ENCODE data around the gene STX12. TPM values are rescaled to one million over a fixed set of nuclear protein-coding genes. Genes with fewer than 3 reads are reported as not detected.

STX12 gene
- polyA plus RNA-seq, 4 donors = 34.8 to 63.3 (median 56.7) TPM

GRCh38 chr1:27741121-27741520 is 31.9 kb upstream of the STX12 start:
- Histone ChIP-seq H3K27ac (ENCODE audit: low read depth in 1 of 3, low read length in 2 of 3) (peak overlapping the region in 1 of 3 donors; percentile 19), H3K4me3 (ENCODE audit: low read depth in 1 of 3, low read length in 3 of 3) (no peak overlapping the region), H3K36me3 (ENCODE audit: control insufficient read depth in 3 of 3, insufficient read depth in 2 of 3, low read depth in 1 of 3, low read length in 3 of 3) (peaks cover 3 to 36% (median 14%) of the 10 kb centered on the region in 3 donors), H3K9me3 (ENCODE audit: control insufficient read depth in 2 of 2, insufficient read depth in 1 of 2, low read depth in 1 of 2, low read length in 1 of 2) (no peaks in the 10 kb centered on the region), H3K27me3 (ENCODE audit: control insufficient read depth in 3 of 3, insufficient read depth in 3 of 3, low read length in 3 of 3) (no peaks in the 10 kb centered on the region), H3K4me1 (ENCODE audit: control insufficient read depth in 3 of 3, insufficient read depth in 2 of 3, low read depth in 1 of 3, low read length in 2 of 3) (no peaks in the 10 kb centered on the region)
- WGBS, 3 donors = 32 to 77% (median 73%) methylated on average over 6 of the region's 6 CpGs
- peak; percentile 74 to 81 for DNase-seq
- no peak for FAIRE-seq

GRCh38 chr1:27744556-27744955 is 28.5 kb upstream of the STX12 start:
- Histone ChIP-seq H3K4me1 (ENCODE audit: control insufficient read depth in 3 of 3, insufficient read depth in 2 of 3, low read depth in 1 of 3, low read length in 2 of 3) (no peaks in the 10 kb centered on the region), H3K9me3 (ENCODE audit: control insufficient read depth in 2 of 2, insufficient read depth in 1 of 2, low read depth in 1 of 2, low read length in 1 of 2) (no peaks in the 10 kb centered on the region), H3K27me3 (ENCODE audit: control insufficient read depth in 3 of 3, insufficient read depth in 3 of 3, low read length in 3 of 3) (no peaks in the 10 kb centered on the region), H3K27ac (ENCODE audit: low read depth in 1 of 3, low read length in 2 of 3) (no peak overlapping the region), H3K36me3 (ENCODE audit: control insufficient read depth in 3 of 3, insufficient read depth in 2 of 3, low read depth in 1 of 3, low read length in 3 of 3) (peaks cover 7 to 30% (median 13%) of the 10 kb centered on the region in 3 donors), H3K4me3 (ENCODE audit: low read depth in 1 of 3, low read length in 3 of 3) (no peak overlapping the region)
- FAIRE-seq (no peak), DNase-seq (no peak)
- 80 to 86% (median 84%) methylated on average over 5 of the region's 5 CpGs for WGBS, 3 donors

- no peaks in the 10 kb centered on the region for H3K27me3 ChIP-seq (ENCODE audit: control insufficient read depth in 3 of 3, insufficient read depth in 3 of 3, low read length in 3 of 3)
- no peaks in the 10 kb centered on the region for H3K4me1 ChIP-seq (ENCODE audit: control insufficient read depth in 3 of 3, insufficient read depth in 2 of 3, low read depth in 1 of 3, low read length in 2 of 3)
- 90 to 96% (median 91%) methylated on average over 4 of the region's 4 CpGs for WGBS, 3 donors
- DNase-seq (no peak), FAIRE-seq (no peak)
- H3K4me3 ChIP-seq (ENCODE audit: low read depth in 1 of 3, low read length in 3 of 3) = no peak overlapping the region
- no peaks in the 10 kb centered on the region for H3K9me3 ChIP-seq (ENCODE audit: control insufficient read depth in 2 of 2, insufficient read depth in 1 of 2, low read depth in 1 of 2, low read length in 1 of 2)
- H3K27ac ChIP-seq (ENCODE audit: low read depth in 1 of 3, low read length in 2 of 3) = no peak overlapping the region
- peaks cover 7 to 30% (median 20%) of the 10 kb centered on the region in 3 donors for H3K36me3 ChIP-seq (ENCODE audit: control insufficient read depth in 3 of 3, insufficient read depth in 2 of 3, low read depth in 1 of 3, low read length in 3 of 3)
These were observed 27.6 kb upstream of the STX12 start for GRCh38 chr1:27745466-27745865.

- WGBS, 3 donors = 74 to 80% (median 76%) methylated on average over 3 of the region's 3 CpGs
- FAIRE-seq (no peak), DNase-seq (no peak)
- Histone ChIP-seq H3K27ac (ENCODE audit: low read depth in 1 of 3, low read length in 2 of 3) (no peak overlapping the region), H3K9me3 (ENCODE audit: control insufficient read depth in 2 of 2, insufficient read depth in 1 of 2, low read depth in 1 of 2, low read length in 1 of 2) (no peaks in the 10 kb centered on the region), H3K4me1 (ENCODE audit: control insufficient read depth in 3 of 3, insufficient read depth in 2 of 3, low read depth in 1 of 3, low read length in 2 of 3) (no peaks in the 10 kb centered on the region), H3K27me3 (ENCODE audit: control insufficient read depth in 3 of 3, insufficient read depth in 3 of 3, low read length in 3 of 3) (no peaks in the 10 kb centered on the region), H3K36me3 (ENCODE audit: control insufficient read depth in 3 of 3, insufficient read depth in 2 of 3, low read depth in 1 of 3, low read length in 3 of 3) (peaks cover 0 to 50% (median 12%) of the 10 kb centered on the region in 3 donors), H3K4me3 (ENCODE audit: low read depth in 1 of 3, low read length in 3 of 3) (no peak overlapping the region)
These were observed 20.7 kb upstream of the STX12 start for GRCh38 chr1:27752360-27752759.

- H3K9me3 ChIP-seq (ENCODE audit: control insufficient read depth in 2 of 2, insufficient read depth in 1 of 2, low read depth in 1 of 2, low read length in 1 of 2) = no peaks in the 10 kb centered on the region
- FAIRE-seq = no peak
- WGBS, 3 donors = 91 to 96% (median 92%) methylated on average over 1 of the region's 1 CpG
- H3K27ac ChIP-seq (ENCODE audit: low read depth in 1 of 3, low read length in 2 of 3) = no peak overlapping the region
- no peak overlapping the region for H3K4me3 ChIP-seq (ENCODE audit: low read depth in 1 of 3, low read length in 3 of 3)
- no peak for DNase-seq
- no peaks in the 10 kb centered on the region for H3K27me3 ChIP-seq (ENCODE audit: control insufficient read depth in 3 of 3, insufficient read depth in 3 of 3, low read length in 3 of 3)
- H3K36me3 ChIP-seq (ENCODE audit: control insufficient read depth in 3 of 3, insufficient read depth in 2 of 3, low read depth in 1 of 3, low read length in 3 of 3) = peaks cover 5 to 47% (median 14%) of the 10 kb centered on the region in 3 donors
- no peaks in the 10 kb centered on the region for H3K4me1 ChIP-seq (ENCODE audit: control insufficient read depth in 3 of 3, insufficient read depth in 2 of 3, low read depth in 1 of 3, low read length in 2 of 3)
These were observed 17.7 kb upstream of the STX12 start for GRCh38 chr1:27755286-27755685.

GRCh38 chr1:27755865-27756264 is 17.2 kb upstream of the STX12 start:
- H3K4me3 ChIP-seq (ENCODE audit: low read depth in 1 of 3, low read length in 3 of 3) = no peak overlapping the region
- no peaks in the 10 kb centered on the region for H3K9me3 ChIP-seq (ENCODE audit: control insufficient read depth in 2 of 2, insufficient read depth in 1 of 2, low read depth in 1 of 2, low read length in 1 of 2)
- WGBS, 3 donors = 83 to 95% (median 89%) methylated on average over 4 of the region's 4 CpGs
- H3K27me3 ChIP-seq (ENCODE audit: control insufficient read depth in 3 of 3, insufficient read depth in 3 of 3, low read length in 3 of 3) = no peaks in the 10 kb centered on the region
- H3K4me1 ChIP-seq (ENCODE audit: control insufficient read depth in 3 of 3, insufficient read depth in 2 of 3, low read depth in 1 of 3, low read length in 2 of 3) = no peaks in the 10 kb centered on the region
- FAIRE-seq (no peak), DNase-seq (no peak)
- H3K36me3 ChIP-seq (ENCODE audit: control insufficient read depth in 3 of 3, insufficient read depth in 2 of 3, low read depth in 1 of 3, low read length in 3 of 3) = peaks cover 7 to 45% (median 14%) of the 10 kb centered on the region in 3 donors
- H3K27ac ChIP-seq (ENCODE audit: low read depth in 1 of 3, low read length in 2 of 3) = no peak overlapping the region

GRCh38 chr1:27759236-27759635 is 13.8 kb upstream of the STX12 start:
- DNase-seq = no peak
- no peak for FAIRE-seq
- no peak overlapping the region for H3K4me3 ChIP-seq (ENCODE audit: low read depth in 1 of 3, low read length in 3 of 3)
- H3K36me3 ChIP-seq (ENCODE audit: control insufficient read depth in 3 of 3, insufficient read depth in 2 of 3, low read depth in 1 of 3, low read length in 3 of 3) = peaks cover 7 to 37% (median 14%) of the 10 kb centered on the region in 3 donors
- no peaks in the 10 kb centered on the region for H3K4me1 ChIP-seq (ENCODE audit: control insufficient read depth in 3 of 3, insufficient read depth in 2 of 3, low read depth in 1 of 3, low read length in 2 of 3)
- 91 to 97% (median 96%) methylated on average over 2 of the region's 2 CpGs for WGBS, 3 donors
- H3K9me3 ChIP-seq (ENCODE audit: control insufficient read depth in 2 of 2, insufficient read depth in 1 of 2, low read depth in 1 of 2, low read length in 1 of 2) = no peaks in the 10 kb centered on the region
- H3K27ac ChIP-seq (ENCODE audit: low read depth in 1 of 3, low read length in 2 of 3) = no peak overlapping the region
- H3K27me3 ChIP-seq (ENCODE audit: control insufficient read depth in 3 of 3, insufficient read depth in 3 of 3, low read length in 3 of 3) = no peaks in the 10 kb centered on the region

GRCh38 chr1:27760426-27760825 is 12.6 kb upstream of the STX12 start:
- H3K4me3 ChIP-seq (ENCODE audit: low read depth in 1 of 3, low read length in 3 of 3) = no peak overlapping the region
- FAIRE-seq = no peak
- H3K4me1 ChIP-seq (ENCODE audit: control insufficient read depth in 3 of 3, insufficient read depth in 2 of 3, low read depth in 1 of 3, low read length in 2 of 3) = no peaks in the 10 kb centered on the region
- no peak overlapping the region for H3K27ac ChIP-seq (ENCODE audit: low read depth in 1 of 3, low read length in 2 of 3)
- peak; percentile 28 to 31 for DNase-seq
- H3K9me3 ChIP-seq (ENCODE audit: control insufficient read depth in 2 of 2, insufficient read depth in 1 of 2, low read depth in 1 of 2, low read length in 1 of 2) = no peaks in the 10 kb centered on the region
- H3K27me3 ChIP-seq (ENCODE audit: control insufficient read depth in 3 of 3, insufficient read depth in 3 of 3, low read length in 3 of 3) = no peaks in the 10 kb centered on the region
- peaks cover 7 to 28% (median 12%) of the 10 kb centered on the region in 3 donors for H3K36me3 ChIP-seq (ENCODE audit: control insufficient read depth in 3 of 3, insufficient read depth in 2 of 3, low read depth in 1 of 3, low read length in 3 of 3)
- 81 to 89% (median 86%) methylated on average over 3 of the region's 3 CpGs for WGBS, 3 donors

- DNase-seq (no peak), FAIRE-seq (no peak)
- WGBS, 3 donors = 94 to 100% (median 100%) methylated on average over 1 of the region's 1 CpG
- Histone ChIP-seq H3K36me3 (ENCODE audit: control insufficient read depth in 3 of 3, insufficient read depth in 2 of 3, low read depth in 1 of 3, low read length in 3 of 3) (peaks cover 7 to 15% (median 10%) of the 10 kb centered on the region in 3 donors), H3K4me3 (ENCODE audit: low read depth in 1 of 3, low read length in 3 of 3) (no peak overlapping the region), H3K4me1 (ENCODE audit: control insufficient read depth in 3 of 3, insufficient read depth in 2 of 3, low read depth in 1 of 3, low read length in 2 of 3) (no peaks in the 10 kb centered on the region), H3K9me3 (ENCODE audit: control insufficient read depth in 2 of 2, insufficient read depth in 1 of 2, low read depth in 1 of 2, low read length in 1 of 2) (no peaks in the 10 kb centered on the region), H3K27ac (ENCODE audit: low read depth in 1 of 3, low read length in 2 of 3) (no peak overlapping the region), H3K27me3 (ENCODE audit: control insufficient read depth in 3 of 3, insufficient read depth in 3 of 3, low read length in 3 of 3) (no peaks in the 10 kb centered on the region)
These were observed 11.0 kb upstream of the STX12 start for GRCh38 chr1:27762033-27762432.

All from small intestine (tissue), 7 donors.